Mesendoderm (in vitro differentiated cells): ENCODE data around the gene TRABD. TPM values are rescaled to one million over a fixed set of nuclear protein-coding genes. Genes with fewer than 3 reads are reported as not detected.
"Not testable (repeated sequence)": the region's sequence is repeated elsewhere in the genome, so short reads cannot be mapped to it uniquely, and the experiment has no call there.

Experiments used
- DNase-seq: peaks from one replicate; pipeline ENCODE4 v3.0.0; 2013
- H2AK5ac ChIP-seq: 2 replicates; pipeline ENCODE4 v1.6.1; 2013; ENCODE audit warnings: low read length, inconsistent platforms
- H2BK120ac ChIP-seq: 2 replicates; pipeline ENCODE4 v1.6.1; 2013; ENCODE audit warnings: low read depth, mild to moderate bottlenecking, low read length, moderate library complexity, mixed read lengths
- H2BK15ac ChIP-seq: replicated peaks from 2 replicates; pipeline ENCODE4 v1.6.1; 2013; ENCODE audit warnings: low read depth, mild to moderate bottlenecking, moderate library complexity
- H2BK5ac ChIP-seq: 2 replicates; pipeline ENCODE4 v1.6.1; 2013; ENCODE audit warnings: low read length, inconsistent platforms
- H3K18ac ChIP-seq: 2 replicates; pipeline ENCODE4 v1.6.1; 2013; ENCODE audit warnings: mild to moderate bottlenecking, low read length, mixed read lengths
- H3K23ac ChIP-seq: one replicate; pipeline ENCODE4 v1.6.1; 2013; ENCODE audit warnings: low read length
- H3K27ac ChIP-seq: 2 replicates; pipeline ENCODE4 v1.5.1; 2013; ENCODE audit warnings: low read depth, mild to moderate bottlenecking, inconsistent platforms, low read length, moderate library complexity
- H3K27me3 ChIP-seq: 2 replicates; pipeline ENCODE4 v1.6.1; 2013; ENCODE audit warnings: low read length, control low read depth, mild to moderate bottlenecking, inconsistent platforms; ENCODE audit not compliant: insufficient read depth, poor library complexity
- H3K36me3 ChIP-seq: 2 replicates; pipeline ENCODE4 v1.6.1; 2013; ENCODE audit warnings: low read length, inconsistent platforms; ENCODE audit not compliant: control insufficient read depth, insufficient read depth
- H3K4ac ChIP-seq: one replicate; pipeline ENCODE4 v1.6.1; 2013; ENCODE audit warnings: low read depth, mild to moderate bottlenecking, low read length, moderate library complexity
- H3K4me1 ChIP-seq: 2 replicates; pipeline ENCODE4 v1.6.1; 2013; ENCODE audit warnings: low read depth, low read length, inconsistent platforms; ENCODE audit not compliant: control insufficient read depth
- H3K4me2 ChIP-seq: 2 replicates; pipeline ENCODE4 v1.6.1; 2013; ENCODE audit warnings: low read length
- H3K4me3 ChIP-seq: 2 replicates; pipeline ENCODE4 v1.5.1; 2013; ENCODE audit warnings: mild to moderate bottlenecking, low read length
- H3K56ac ChIP-seq: one replicate; pipeline ENCODE4 v1.6.1; 2013; ENCODE audit warnings: low read length
- H3K79me1 ChIP-seq: 2 replicates; pipeline ENCODE4 v1.6.1; 2013; ENCODE audit warnings: low read length, inconsistent platforms
- H3K79me2 ChIP-seq: 2 replicates; pipeline ENCODE4 v1.6.1; 2013; ENCODE audit warnings: mild to moderate bottlenecking, low read length; ENCODE audit not compliant: control insufficient read depth, insufficient read depth
- H3K9ac ChIP-seq: 2 replicates; pipeline ENCODE4 v1.6.1; 2013; ENCODE audit warnings: low read length, inconsistent platforms
- H4K5ac ChIP-seq: one replicate; pipeline ENCODE4 v1.6.1; 2013; ENCODE audit warnings: low read length
- H4K8ac ChIP-seq: one replicate; pipeline ENCODE4 v1.6.1; 2013; ENCODE audit warnings: low read depth, mild to moderate bottlenecking, control low read depth, low read length, moderate library complexity
- WGBS: extraction: QIAGEN DNeasy Blood & Tissue Kit; methylation state at CpG from one replicate; pipeline ENCODE4 v1.1.7; 2013; ENCODE audit warnings: low lambda C conversion rate, missing lambda C conversion rate; ENCODE audit not compliant: insufficient coverage; ENCODE audit errors: extremely low coverage; 5-methylcytosine and 5-hydroxymethylcytosine counted together
- polyA plus RNA-seq, 2 experiments: library from polyadenylated mRNA; stranded (reverse); fragments of 200-250 nt; gene quantifications; one replicate each; pipeline ENCODE4 v1.2.3, GENCODE V29; 2013

Gene TRABD, protein sequence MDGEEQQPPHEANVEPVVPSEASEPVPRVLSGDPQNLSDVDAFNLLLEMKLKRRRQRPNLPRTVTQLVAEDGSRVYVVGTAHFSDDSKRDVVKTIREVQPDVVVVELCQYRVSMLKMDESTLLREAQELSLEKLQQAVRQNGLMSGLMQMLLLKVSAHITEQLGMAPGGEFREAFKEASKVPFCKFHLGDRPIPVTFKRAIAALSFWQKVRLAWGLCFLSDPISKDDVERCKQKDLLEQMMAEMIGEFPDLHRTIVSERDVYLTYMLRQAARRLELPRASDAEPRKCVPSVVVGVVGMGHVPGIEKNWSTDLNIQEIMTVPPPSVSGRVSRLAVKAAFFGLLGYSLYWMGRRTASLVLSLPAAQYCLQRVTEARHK
- polyA plus RNA-seq (2013, experiment 1 of 2) = 34.7 TPM
- polyA plus RNA-seq (2013, experiment 2 of 2) = 35.7 TPM

DNA sequence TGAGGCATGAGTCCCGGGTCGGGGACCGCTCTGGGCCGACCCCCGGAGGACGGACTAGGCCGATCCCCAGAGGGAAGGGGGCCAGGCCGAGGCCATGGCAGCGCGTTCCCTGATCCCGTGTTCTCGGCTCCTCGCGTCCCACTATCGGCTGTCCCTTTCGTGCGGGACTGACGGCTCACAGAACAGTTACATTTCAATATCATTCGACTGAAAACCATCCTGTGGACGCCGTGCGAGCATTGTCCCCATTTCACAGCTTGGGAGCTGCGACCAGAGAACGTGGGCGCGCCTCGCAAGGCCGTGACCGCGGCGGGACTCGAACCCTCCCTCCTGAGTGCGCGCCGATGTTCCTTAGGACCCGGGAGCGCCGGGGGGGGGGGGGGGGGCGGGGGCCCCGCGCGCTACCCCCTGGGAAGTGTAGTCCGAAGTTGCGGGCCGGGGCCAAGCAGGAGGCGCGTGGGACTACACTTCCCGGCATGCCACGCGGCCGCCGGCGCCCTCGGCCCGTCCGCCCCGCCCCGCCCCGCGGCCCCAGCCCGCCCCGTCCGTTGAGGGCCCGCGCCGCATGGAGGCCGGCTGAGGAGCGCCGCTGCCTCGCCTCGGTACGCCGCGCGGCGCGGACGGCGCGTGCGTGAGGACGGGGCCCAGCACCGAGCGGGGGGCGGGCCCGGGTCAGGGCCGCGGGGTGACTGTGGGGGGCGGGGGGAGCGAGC lies at the start of gene TRABD:
TSS of gene TRABD (plus strand) at position 539 of the 713 bp plus-strand sequence. CDS start 7,148 bp downstream, outside the sequence.
- Histone ChIP-seq H3K18ac (peak within 1 kb of the TSS; percentile 66), H3K4me2 (peak within 1 kb of the TSS; percentile 85), H3K4ac (peak within 1 kb of the TSS; percentile 87), H2BK120ac (no peak within 1 kb of the TSS), H2BK5ac (no peak within 1 kb of the TSS), H3K27me3 (no peaks in the 10 kb centered on the region), H3K79me2 (peaks cover 8% of the 10 kb centered on the region), H4K5ac (no peak within 1 kb of the TSS), H3K56ac (peak within 1 kb of the TSS; percentile 91), H3K36me3 (no peaks in the 10 kb centered on the region), H2AK5ac (no peak within 1 kb of the TSS), H3K4me3 (peak within 1 kb of the TSS; percentile 64), H3K27ac (no peak within 1 kb of the TSS), H3K79me1 (peaks cover 6% of the 10 kb centered on the region), H4K8ac (no peak within 1 kb of the TSS), H3K23ac (peak within 1 kb of the TSS; percentile 89), H3K9ac (peak within 1 kb of the TSS; percentile 88), H3K4me1 (peaks cover 2% of the 10 kb centered on the region), H2BK15ac (no peak within 1 kb of the TSS)
- peak; percentile 93 for DNase-seq
- no CpG with 5 or more reads among the region's 90 CpGs for WGBS

DNA sequence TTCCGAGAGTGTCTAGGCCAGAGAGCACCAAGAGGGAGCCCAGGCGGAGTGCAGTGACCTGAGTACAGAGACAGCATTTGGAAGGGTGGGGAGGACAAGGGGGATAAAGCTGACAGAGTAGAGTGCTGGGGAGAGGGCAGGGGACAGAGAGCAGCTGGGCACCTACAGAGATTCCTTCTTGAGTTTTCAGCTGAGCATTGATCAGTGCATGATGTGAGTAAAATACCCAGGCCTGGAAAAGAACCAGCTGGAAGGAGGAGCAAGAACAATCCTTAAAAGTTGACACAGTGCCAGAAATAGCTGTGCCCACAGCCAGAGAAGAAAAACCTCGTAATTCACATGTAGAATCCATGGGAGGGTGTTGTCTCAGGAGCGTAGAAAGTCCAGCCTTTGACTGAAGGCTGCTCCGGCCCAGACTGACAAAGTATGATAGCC lies 49.1 kb upstream of the TRABD start:
- H3K9ac ChIP-seq = no peak overlapping the region
- no peak overlapping the region for H4K5ac ChIP-seq
- H3K4ac ChIP-seq = no peak overlapping the region
- H4K8ac ChIP-seq = no peak overlapping the region
- no peak overlapping the region for H2BK120ac ChIP-seq
- H3K4me2 ChIP-seq = no peak overlapping the region
- no peak for DNase-seq
- H3K79me2 ChIP-seq = no peaks in the 10 kb centered on the region
- no peak overlapping the region for H3K4me3 ChIP-seq
- no peaks in the 10 kb centered on the region for H3K36me3 ChIP-seq
- no peak overlapping the region for H2AK5ac ChIP-seq
- no peaks in the 10 kb centered on the region for H3K4me1 ChIP-seq
- H3K27me3 ChIP-seq = no peaks in the 10 kb centered on the region
- H3K18ac ChIP-seq = no peak overlapping the region
- H3K56ac ChIP-seq = no peak overlapping the region
- no CpG with 5 or more reads among the region's 5 CpGs for WGBS
- H2BK5ac ChIP-seq = no peak overlapping the region
- no peak overlapping the region for H3K23ac ChIP-seq
- H3K27ac ChIP-seq = no peak overlapping the region
- no peaks in the 10 kb centered on the region for H3K79me1 ChIP-seq
- H2BK15ac ChIP-seq = no peak overlapping the region

DNA sequence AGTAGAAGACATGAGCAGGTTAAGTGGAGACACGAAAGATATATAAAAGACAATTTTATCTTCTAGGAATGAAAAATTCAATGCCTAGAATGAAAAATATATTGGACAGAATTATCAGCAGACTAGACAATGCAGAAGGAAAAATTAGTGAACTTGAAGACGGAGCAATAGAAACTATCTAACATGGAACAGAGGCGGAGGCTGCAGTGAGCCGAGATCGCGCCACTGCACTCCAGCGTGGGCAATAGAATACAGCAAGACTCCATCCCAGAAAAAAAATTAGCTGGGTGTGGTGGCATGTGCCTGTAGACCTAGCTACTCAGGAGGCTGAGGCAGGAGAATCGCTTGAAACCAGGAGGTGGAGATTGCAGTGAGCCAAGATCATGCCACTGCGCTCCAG lies 48.4 kb upstream of the TRABD start:
- not testable (repeated sequence) for H3K36me3 ChIP-seq, H3K4me2 ChIP-seq, H3K27ac ChIP-seq, H3K4me3 ChIP-seq, H2AK5ac ChIP-seq, H3K4me1 ChIP-seq, H2BK15ac ChIP-seq, H4K5ac ChIP-seq, H3K9ac ChIP-seq, H2BK120ac ChIP-seq, H3K27me3 ChIP-seq, H3K79me2 ChIP-seq, H2BK5ac ChIP-seq, H3K23ac ChIP-seq, H4K8ac ChIP-seq, H3K18ac ChIP-seq, H3K79me1 ChIP-seq, H3K56ac ChIP-seq, H3K4ac ChIP-seq, DNase-seq
- no CpG with 5 or more reads among the region's 9 CpGs for WGBS

DNA sequence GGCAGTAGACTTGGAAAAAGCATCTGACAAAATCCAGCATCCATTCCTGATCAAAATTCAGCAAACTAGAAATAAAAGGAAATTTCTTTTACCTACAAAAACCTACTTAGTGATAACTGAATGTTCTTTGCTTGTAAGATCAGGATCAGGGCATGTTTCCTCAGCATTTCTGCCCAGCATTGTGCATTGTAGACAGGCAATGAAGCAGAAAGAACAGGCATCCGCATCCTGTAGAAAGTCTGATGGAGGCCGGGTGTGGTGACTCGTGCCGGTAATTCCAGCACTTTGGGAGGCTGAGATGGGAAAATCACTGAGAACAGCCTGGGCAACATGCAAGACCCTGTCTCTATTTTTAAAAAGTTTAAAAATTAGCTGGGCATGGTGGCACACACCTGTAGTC lies 47.7 kb upstream of the TRABD start:
- H3K4me3 ChIP-seq = no peak overlapping the region
- H2BK15ac ChIP-seq = no peak overlapping the region
- no peak overlapping the region for H2AK5ac ChIP-seq
- no peak for DNase-seq
- H3K56ac ChIP-seq = no peak overlapping the region
- H3K36me3 ChIP-seq = no peaks in the 10 kb centered on the region
- H3K79me2 ChIP-seq = no peaks in the 10 kb centered on the region
- no CpG with 5 or more reads among the region's 4 CpGs for WGBS
- no peak overlapping the region for H4K8ac ChIP-seq
- H3K23ac ChIP-seq = no peak overlapping the region
- H3K27ac ChIP-seq = no peak overlapping the region
- H3K4me2 ChIP-seq = no peak overlapping the region
- no peak overlapping the region for H3K4ac ChIP-seq
- no peak overlapping the region for H3K18ac ChIP-seq
- H4K5ac ChIP-seq = no peak overlapping the region
- no peaks in the 10 kb centered on the region for H3K79me1 ChIP-seq
- no peak overlapping the region for H2BK5ac ChIP-seq
- H2BK120ac ChIP-seq = no peak overlapping the region
- no peaks in the 10 kb centered on the region for H3K4me1 ChIP-seq
- no peaks in the 10 kb centered on the region for H3K27me3 ChIP-seq
- H3K9ac ChIP-seq = no peak overlapping the region

DNA sequence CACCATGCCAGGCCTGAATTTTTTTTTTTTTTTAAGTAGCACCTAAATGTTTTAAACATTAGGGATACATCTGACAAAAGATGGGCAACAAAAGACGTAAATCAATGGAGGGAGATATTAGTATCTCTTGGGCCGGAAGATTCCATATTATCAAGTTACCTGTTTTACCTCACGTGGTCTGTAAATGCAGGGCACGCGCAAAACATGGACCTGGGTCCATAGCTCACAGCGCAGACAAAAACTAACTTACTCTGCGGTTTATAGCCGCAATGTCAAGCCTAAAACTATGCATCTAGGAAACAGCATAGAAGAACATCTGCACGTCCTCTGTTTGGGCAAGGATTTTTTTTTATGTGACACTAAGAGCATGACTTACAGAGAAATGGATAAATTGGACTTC lies 46.7 kb upstream of the TRABD start:
- no peak overlapping the region for H2AK5ac ChIP-seq
- no peak overlapping the region for H2BK15ac ChIP-seq
- H4K8ac ChIP-seq = no peak overlapping the region
- H3K4me1 ChIP-seq = no peaks in the 10 kb centered on the region
- H2BK120ac ChIP-seq = no peak overlapping the region
- H3K27me3 ChIP-seq = no peaks in the 10 kb centered on the region
- no peaks in the 10 kb centered on the region for H3K36me3 ChIP-seq
- no peak overlapping the region for H3K56ac ChIP-seq
- no peaks in the 10 kb centered on the region for H3K79me2 ChIP-seq
- H3K18ac ChIP-seq = no peak overlapping the region
- no peak overlapping the region for H3K9ac ChIP-seq
- H3K4ac ChIP-seq = no peak overlapping the region
- no peak for DNase-seq
- H3K27ac ChIP-seq = no peak overlapping the region
- H3K79me1 ChIP-seq = no peaks in the 10 kb centered on the region
- no peak overlapping the region for H4K5ac ChIP-seq
- no CpG with 5 or more reads among the region's 9 CpGs for WGBS
- H3K23ac ChIP-seq = no peak overlapping the region
- no peak overlapping the region for H2BK5ac ChIP-seq
- no peak overlapping the region for H3K4me3 ChIP-seq
- H3K4me2 ChIP-seq = no peak overlapping the region
